HepG2 (cell line): ENCODE results near the gene TH. TPM values are rescaled to one million over a fixed set of nuclear protein-coding genes. Genes with fewer than 3 reads are reported as not detected.
A peak's percentile ranks its signal among the peaks of the same experiment; 100 is the strongest.

Source experiments
- AKNA ChIP-seq: sonication (generic); formaldehyde crosslinking; IDR thresholded peaks from 2 replicates; pipeline ENCODE4 v1.4.0; 2020; ENCODE audit warnings: missing genetic modification reagents, borderline replicate concordance
- CENPBD1 ChIP-seq: sonication (generic); formaldehyde crosslinking; IDR thresholded peaks from 2 replicates; pipeline ENCODE4 v1.8.0; 2022; ENCODE audit warnings: missing genetic modification reagents, low read depth, mild to moderate bottlenecking, borderline replicate concordance
- CREBL2 ChIP-seq: sonication (generic); formaldehyde crosslinking; IDR thresholded peaks from 2 replicates; pipeline ENCODE4 v1.8.1; 2023; ENCODE audit warnings: missing genetic modification reagents, mild to moderate bottlenecking, borderline replicate concordance
- GABPB1 ChIP-seq: IDR thresholded peaks from 2 replicates; pipeline ENCODE4 v1.6.1; 2016; ENCODE audit warnings: mild to moderate bottlenecking, missing genetic modification reagents, moderate library complexity, missing compliant biosample characterization
- HMGA1 ChIP-seq: sonication (generic); formaldehyde crosslinking; conservative IDR thresholded peaks from 2 replicates; pipeline ENCODE4 v1.4.0; 2020; ENCODE audit warnings: missing genetic modification reagents
- MNT ChIP-seq: fragments of 450-650 bp; IDR thresholded peaks from 2 replicates; pipeline ENCODE4 v1.6.1; 2016
- MXD4 ChIP-seq: IDR thresholded peaks from 2 replicates; pipeline ENCODE4 v1.6.1; 2016; ENCODE audit warnings: mild to moderate bottlenecking, missing biosample characterization, missing genetic modification reagents
- NCOR1 ChIP-seq: fragments of 200-600 bp; sonication (generic); IDR thresholded peaks from 2 replicates; pipeline ENCODE4 v1.7.0; 2017; ENCODE audit warnings: antibody characterized with exemption, low read length, borderline replicate concordance
- NPAS2 ChIP-seq: sonication (generic); formaldehyde crosslinking; IDR thresholded peaks from 2 replicates; pipeline ENCODE4 v1.8.0; 2022; ENCODE audit warnings: mild to moderate bottlenecking, missing genetic modification reagents, borderline replicate concordance
- SALL2 ChIP-seq: sonication (generic); formaldehyde crosslinking; IDR thresholded peaks from 2 replicates; pipeline ENCODE4 v1.8.1; 2023; ENCODE audit warnings: mild to moderate bottlenecking, missing genetic modification reagents, inconsistent platforms
- SOX6 ChIP-seq, 2 experiments: fragments of 450-650 bp in 1 of 2; sonication (generic) in 1 of 2; formaldehyde crosslinking in 1 of 2; IDR thresholded peaks; 2 replicates each; pipeline versions ENCODE4 v1.4.0 to v1.6.1; 2017 to 2020; ENCODE audit warnings: antibody characterized with exemption in 1 of 2, mild to moderate bottlenecking in 1 of 2, missing genetic modification reagents in 1 of 2
- TGIF2 ChIP-seq: IDR thresholded peaks from 2 replicates; pipeline ENCODE4 v1.6.1; 2016; ENCODE audit warnings: control low read depth, missing compliant biosample characterization
- ZNF207 ChIP-seq: fragments of 450-650 bp; IDR thresholded peaks from 2 replicates; pipeline ENCODE4 v1.6.1; 2016; ENCODE audit warnings: antibody characterized with exemption, borderline replicate concordance
- ZNF687 ChIP-seq: sonication (generic); formaldehyde crosslinking; IDR thresholded peaks from 2 replicates; pipeline ENCODE4 v1.5.1; 2020; ENCODE audit warnings: mild to moderate bottlenecking, missing genetic modification reagents, moderate library complexity
- ZNF703 ChIP-seq: sonication (generic); formaldehyde crosslinking; IDR thresholded peaks from 2 replicates; pipeline ENCODE4 v1.5.1; 2020; ENCODE audit warnings: missing genetic modification reagents, mild to moderate bottlenecking, moderate library complexity, borderline replicate concordance
- polyA plus RNA-seq, 8 experiments: library from polyadenylated mRNA; depleted of rRNA in 3 of 8; stranded (reverse) in 7 of 8; unstranded in 1 of 8; fragments of >200 nt; fragmentation: Illumina TruSeq in 4 of 8; extraction: Trizol in 4 of 8; gene quantifications; 2 replicates each; pipeline versions ENCODE4 v1.2.1 to v1.2.3, GENCODE V29; 2011 to 2016; ENCODE audit warnings: low read depth in 4 of 8, missing spikeins in 1 of 8, mixed read lengths in 1 of 8; ENCODE audit not compliant: insufficient read depth in 1 of 8
- total RNA-seq, 5 experiments: library from RNA; depleted of rRNA; stranded (reverse); fragments of >200 nt; fragmentation: Illumina TruSeq; extraction: Trizol; gene quantifications; 2 replicates each; pipeline ENCODE4 v1.2.3, GENCODE V29; 2016; ENCODE audit warnings: low read depth in 1 of 5

Gene TH
- total and polyA plus RNA-seq, 2 of the 13 experiments (the other 11 are each of a cell fraction or from before 2014, with no cell fraction given): 0.36 TPM; not detected in 1

GRCh38 chr11:2215561-2216399 is 44.2 kb upstream of the TH start (continued):
- TF ChIP-seq MNT: no peak
- TF ChIP-seq CREBL2 (CRISPR knock-in tag): no peak
- TF ChIP-seq ZNF687 (CRISPR knock-in tag): peak; percentile 47
- TF ChIP-seq NCOR1: no peak
- TF ChIP-seq TGIF2 (CRISPR knock-in tag): no peak
- TF ChIP-seq ZNF207: no peak
- no peak for TF ChIP-seq SALL2 (CRISPR knock-in tag)
- TF ChIP-seq SOX6 (IDR thresholded peaks at IDR 0.05): no peak
- no peak for TF ChIP-seq SOX6 (CRISPR knock-in tag; IDR thresholded peaks at IDR 0.05)
- no peak for TF ChIP-seq HMGA1 (CRISPR knock-in tag)
- no peak for TF ChIP-seq AKNA
- TF ChIP-seq CENPBD1 (CRISPR knock-in tag): no peak
- TF ChIP-seq MXD4 (CRISPR knock-in tag): no peak
- TF ChIP-seq GABPB1: peak; percentile 47; the same call in 1 of the 2 replicates
- TF ChIP-seq NPAS2 (CRISPR knock-in tag): no peak
- TF ChIP-seq ZNF703 (CRISPR knock-in tag): 0 out of 2 replicates have a peak, but pooled peaks have one; percentile 51
